VCaP (cell line): ENCODE data around the gene PAM.

ENCODE experiments used
- H3K27ac ChIP-seq: fragments of 450-650 bp; 2 replicates; pipeline ENCODE4 v1.5.1; 2017
- TF ChIP-seq, protein P1 (sequence below): fragments of 450-650 bp; conservative IDR thresholded peaks from 2 replicates; pipeline ENCODE4 v1.5.1; 2017; ENCODE audit warnings: mild to moderate bottlenecking, moderate library complexity

Gene PAM

DNA sequence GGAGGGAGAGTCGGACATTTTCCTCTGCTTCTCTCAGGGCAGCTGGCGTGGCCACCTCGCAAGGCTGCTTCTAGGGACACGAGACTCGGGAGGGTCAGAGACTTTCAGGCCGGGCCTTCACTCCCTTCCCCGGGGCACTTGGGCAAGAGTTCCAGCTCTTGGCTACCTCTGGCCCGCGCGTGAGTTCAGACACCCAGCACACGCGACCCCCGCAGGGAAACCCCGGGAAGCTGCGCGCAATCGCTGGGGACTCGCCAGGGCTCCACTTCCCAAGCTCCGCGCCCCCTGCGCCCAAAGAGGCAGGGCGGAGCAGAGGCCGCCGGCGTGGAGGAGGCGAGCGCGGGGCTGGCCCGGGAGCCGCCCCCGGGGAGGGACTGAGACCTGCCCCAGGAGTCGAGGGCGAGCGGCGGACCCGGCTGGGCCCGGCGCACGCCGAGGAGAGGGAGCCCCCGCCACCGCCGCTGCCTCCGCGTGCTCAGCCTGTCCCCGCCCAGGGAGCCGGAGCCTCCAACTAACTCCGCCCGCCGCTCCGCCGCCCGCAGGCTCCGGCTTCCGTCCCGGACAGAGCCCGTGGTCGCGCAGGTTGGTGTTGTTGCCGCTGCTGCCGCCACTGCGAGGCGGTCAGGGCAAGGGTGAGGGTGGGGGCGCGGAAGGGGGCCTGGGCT lies at the start of gene PAM:
TSS of gene PAM (plus strand) at position 539 of the 665 bp plus-strand sequence. CDS start 110,891 bp downstream, outside the sequence.
- H3K27ac ChIP-seq = peak within 1 kb of the TSS; percentile 53; the same call in 1 of the 2 replicates

GRCh38 chr5:102711525-102712385 lies 43.4 kb upstream of the PAM start:
- TF ChIP-seq, protein P1, sequence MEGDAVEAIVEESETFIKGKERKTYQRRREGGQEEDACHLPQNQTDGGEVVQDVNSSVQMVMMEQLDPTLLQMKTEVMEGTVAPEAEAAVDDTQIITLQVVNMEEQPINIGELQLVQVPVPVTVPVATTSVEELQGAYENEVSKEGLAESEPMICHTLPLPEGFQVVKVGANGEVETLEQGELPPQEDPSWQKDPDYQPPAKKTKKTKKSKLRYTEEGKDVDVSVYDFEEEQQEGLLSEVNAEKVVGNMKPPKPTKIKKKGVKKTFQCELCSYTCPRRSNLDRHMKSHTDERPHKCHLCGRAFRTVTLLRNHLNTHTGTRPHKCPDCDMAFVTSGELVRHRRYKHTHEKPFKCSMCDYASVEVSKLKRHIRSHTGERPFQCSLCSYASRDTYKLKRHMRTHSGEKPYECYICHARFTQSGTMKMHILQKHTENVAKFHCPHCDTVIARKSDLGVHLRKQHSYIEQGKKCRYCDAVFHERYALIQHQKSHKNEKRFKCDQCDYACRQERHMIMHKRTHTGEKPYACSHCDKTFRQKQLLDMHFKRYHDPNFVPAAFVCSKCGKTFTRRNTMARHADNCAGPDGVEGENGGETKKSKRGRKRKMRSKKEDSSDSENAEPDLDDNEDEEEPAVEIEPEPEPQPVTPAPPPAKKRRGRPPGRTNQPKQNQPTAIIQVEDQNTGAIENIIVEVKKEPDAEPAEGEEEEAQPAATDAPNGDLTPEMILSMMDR = no peak
- H3K27ac ChIP-seq = no peak overlapping the region

More for the DNA sequence above, at the start of gene PAM:
- TF ChIP-seq, protein P1 = no peak

DNA sequence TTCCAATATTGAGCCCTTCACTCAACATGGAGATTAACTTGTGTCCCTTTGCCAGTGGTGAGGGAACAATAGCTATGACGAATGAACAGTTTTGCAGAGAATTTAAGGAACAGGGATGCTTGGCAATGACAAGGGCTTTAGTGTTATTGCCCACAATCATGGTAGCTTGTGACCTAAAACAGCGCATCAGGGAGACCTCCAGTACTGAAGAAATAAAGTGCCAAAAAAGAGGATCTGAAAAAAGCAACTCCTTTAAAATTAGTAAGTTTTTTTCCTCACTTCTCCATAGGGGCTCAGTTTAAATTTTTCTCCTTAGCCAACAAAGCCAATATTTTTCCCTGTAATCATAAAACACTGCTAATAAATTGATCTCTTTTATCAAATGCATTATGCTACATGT lies 41.8 kb upstream of the PAM start:
- no peak overlapping the region for H3K27ac ChIP-seq
- TF ChIP-seq, protein P1 = no peak

DNA sequence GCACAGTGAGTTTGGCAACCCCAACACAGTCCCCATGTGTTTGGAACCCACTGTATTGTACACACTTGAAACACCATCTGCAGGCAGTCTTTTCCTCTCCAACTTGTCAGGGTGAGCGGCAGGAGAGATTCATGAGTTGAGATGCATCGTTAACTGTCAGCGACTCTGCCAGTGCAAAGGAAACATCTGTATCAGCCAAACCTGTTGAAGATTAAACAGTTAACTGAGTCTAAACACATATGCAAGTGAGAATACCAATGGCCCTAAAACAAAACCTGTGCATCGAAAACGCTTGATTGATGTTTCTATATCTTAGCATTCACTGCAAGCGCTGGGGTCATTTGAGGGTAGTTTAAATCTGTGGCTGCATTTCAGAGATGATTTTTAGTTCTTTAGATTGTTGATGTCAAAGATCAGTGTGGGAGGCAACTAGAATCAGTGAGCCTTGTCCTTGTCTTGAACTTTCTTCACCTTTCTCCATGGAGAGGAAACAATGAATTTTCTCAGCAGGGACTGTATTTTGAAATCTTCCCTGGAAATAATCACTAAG lies 41.3 kb upstream of the PAM start:
- TF ChIP-seq, protein P1 = no peak
- no peak overlapping the region for H3K27ac ChIP-seq

DNA sequence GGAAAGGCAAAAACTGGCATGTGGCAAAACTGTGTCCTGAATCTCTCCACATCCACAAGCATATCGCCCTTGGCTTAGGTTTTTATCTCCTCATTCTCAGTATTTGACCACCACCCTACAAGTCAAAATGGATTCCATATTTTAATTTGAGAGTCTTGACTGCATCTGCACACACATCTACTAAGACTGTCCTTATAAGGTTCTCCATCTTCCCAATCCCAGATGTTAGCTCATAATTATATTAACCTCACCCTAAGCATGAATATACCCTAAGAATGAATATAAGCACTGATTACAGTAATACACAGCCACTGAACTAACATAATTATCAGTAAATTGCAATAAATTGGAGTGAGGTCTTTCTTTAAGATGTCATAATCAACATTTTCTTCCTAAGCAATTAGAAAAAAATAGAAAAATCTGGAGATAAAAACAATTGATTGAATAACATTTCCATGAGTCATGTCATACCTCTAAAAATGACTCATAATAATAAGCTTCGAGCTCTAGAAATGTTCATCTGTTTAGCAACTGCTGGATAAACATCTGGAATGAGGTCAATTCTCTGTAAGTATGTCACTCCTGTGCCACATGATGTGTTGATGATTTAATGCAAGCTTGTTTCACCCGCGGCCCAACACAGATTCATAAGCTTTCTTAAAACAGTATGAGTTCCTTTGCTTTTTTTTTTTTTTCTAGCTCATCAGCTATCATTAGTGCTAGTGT lies 39.9 kb upstream of the PAM start:
- no peak overlapping the region for H3K27ac ChIP-seq
- TF ChIP-seq, protein P1 = no peak

DNA sequence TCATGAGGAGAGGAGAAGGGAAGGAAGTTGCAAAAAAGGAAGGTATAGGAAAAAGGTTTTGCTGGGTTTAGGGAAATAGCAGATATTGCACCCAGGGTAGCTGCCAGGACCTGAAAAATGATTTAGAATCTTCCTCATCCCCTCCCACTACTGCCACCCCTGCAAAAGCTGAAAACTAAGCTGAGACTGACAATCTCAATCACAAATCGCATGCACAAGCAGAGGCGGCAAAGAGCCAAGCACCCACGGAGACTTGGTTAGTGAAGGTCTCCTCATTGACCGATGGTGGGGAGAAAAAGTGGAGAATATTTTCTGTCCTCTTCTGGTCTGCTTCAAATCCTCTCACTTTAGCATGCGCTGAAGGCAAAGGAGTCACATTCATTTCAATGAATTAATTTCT lies 39.1 kb upstream of the PAM start:
- no peak overlapping the region for H3K27ac ChIP-seq
- TF ChIP-seq, protein P1 = no peak

- H3K27ac ChIP-seq = no peak overlapping the region
- TF ChIP-seq, protein P1 = no peak
Measured at GRCh38 chr5:102718819-102719218, 36.3 kb upstream of the PAM start.
